NCI-H1694 treated with DMSO at 0.1 percent for 48 hours (cell line): ENCODE measurements around the gene DCK.
"Not testable (repeated sequence)": the region's sequence is repeated elsewhere in the genome, so short reads cannot be mapped to it uniquely, and the experiment has no call there.

Experiments used
- DNase-seq: peaks from one replicate; lab custom pipeline; 2025; lab: John Stamatoyannopoulos, UW

The DCK gene

GRCh38 chr4:71001363-71001762 is 7.9 kb downstream of the DCK start:
- not testable (repeated sequence) for DNase-seq

DNA sequence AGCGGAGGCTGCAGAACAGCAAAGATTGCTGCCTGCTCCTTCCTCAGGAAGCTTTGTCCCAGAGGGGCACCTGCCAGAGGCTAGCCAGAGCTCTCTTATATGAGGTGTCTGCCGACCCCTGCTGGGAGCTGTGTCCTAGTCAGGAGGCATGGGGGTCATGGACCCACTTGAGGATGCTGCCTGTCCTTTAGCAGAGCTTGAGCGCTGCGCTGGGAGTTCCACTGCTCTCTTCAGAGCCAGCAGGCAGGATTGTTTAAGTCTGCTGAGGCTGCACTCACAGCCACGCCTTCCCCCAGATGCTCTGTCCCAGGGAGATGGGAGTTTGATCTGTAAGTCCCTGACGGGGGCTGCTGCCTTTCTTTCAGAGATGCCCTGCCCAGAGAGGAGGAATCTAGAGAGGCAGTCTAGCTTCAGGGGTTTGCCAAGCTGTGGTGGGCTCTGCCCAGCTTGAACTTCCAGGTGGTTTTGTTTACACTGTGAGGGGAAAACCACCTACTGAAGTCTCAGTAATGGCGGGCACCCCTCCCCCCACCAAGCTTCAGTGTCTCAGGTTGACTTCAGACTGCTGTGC is 10.9 kb downstream of the DCK start:
- no peak for DNase-seq

DNA sequence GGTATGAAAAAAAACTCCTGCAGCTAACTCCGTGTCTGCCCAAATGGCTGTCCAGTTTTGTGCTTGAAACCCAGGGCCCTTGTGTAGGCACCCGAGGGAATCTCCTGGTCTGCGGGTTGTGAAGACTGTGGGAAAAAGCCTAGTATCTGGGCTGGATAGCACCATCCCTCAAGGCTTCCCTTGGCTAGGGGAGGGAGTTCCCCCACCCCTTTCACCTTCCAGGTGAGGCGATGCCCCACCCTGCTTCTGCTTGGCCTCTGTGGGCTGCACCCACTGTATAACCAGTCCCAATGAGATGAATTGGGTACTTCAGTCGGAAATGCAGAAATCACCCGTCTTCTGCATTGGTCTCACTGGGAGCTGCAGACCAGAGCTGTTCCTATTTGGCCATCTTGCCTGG is 11.6 kb downstream of the DCK start:
- DNase-seq: not testable (repeated sequence)

DNA sequence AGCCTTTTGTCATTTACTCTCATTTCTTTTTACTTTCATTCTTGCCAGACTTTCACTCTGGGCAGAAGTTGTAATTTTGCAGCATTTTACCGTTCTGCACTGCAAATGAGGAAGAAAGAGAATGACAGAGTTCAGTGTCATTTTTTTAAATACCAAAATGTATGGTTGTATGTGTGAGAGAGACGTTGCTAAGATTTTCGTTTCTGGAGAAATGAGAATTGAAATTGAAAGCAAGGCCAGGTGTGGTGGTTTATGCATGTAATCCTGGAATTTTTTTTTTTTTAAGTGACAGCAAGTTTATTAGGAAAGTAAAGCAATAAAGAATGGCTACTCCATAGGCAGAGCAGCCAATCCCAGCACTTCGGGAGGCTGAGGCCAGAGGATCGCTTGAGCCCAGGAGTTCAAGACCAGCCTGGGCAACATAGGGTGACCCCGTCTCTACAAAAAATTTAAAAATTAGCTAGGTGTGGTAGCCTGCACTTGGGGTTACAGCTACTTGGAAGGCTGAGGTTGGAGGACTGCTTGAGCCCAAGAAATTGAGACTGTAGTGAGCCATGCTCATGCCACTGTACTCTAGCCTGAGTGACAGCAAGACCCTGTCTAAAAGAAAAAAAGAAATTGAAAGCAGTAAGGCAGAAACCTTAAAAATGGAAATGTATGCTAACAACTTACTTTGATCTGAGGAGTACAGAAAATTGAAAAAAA is 12.9 kb downstream of the DCK start:
- no peak for DNase-seq

DNA sequence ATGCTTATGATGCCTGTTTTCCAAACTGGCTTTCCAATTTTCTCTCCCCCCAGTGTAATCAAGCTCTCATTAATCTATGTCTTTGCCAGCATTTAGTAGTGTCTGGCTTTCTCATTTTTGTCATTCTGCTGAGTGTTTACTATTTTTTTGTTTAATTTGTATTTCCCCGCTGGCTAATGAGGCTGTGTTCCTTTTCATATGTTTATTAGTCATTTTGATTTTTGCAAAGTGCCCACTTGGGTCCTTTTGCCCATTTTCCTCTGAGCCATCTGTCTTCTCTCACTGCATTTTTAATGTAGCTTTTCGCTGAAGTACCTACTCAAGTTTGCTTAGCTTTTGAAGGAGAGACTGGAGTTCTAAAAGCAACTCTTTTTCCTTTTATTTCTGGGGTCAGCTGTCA is 14.7 kb downstream of the DCK start:
- no peak for DNase-seq

- no peak for DNase-seq
These were observed 15.6 kb downstream of the DCK start for GRCh38 chr4:71009086-71009485.

- no peak for DNase-seq
These were observed 16.6 kb downstream of the DCK start for GRCh38 chr4:71009890-71010588.

- no peak for DNase-seq
These were observed 18.0 kb downstream of the DCK start for GRCh38 chr4:71011451-71011850.

GRCh38 chr4:71017391-71017790 is 23.9 kb downstream of the DCK start:
- not testable (repeated sequence) for DNase-seq

DNA sequence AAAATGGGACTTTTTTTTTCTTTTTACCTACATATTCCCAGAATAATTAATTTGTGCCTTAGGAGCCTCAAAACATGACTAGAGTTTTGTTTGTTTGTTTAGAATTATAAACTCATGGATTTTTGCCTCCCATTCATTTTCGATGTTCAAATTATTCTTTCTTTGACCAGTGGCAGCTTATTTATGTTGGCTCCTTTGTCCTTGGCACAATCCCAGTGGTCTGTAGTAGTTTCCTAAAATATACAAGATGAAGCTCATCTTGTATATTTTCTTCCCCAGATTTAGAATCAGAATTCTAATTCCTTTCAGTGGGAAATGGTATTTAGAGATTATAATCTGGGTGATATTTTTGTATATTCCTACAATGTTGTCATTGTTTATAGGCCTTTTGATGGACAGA is 27.2 kb downstream of the DCK start:
- no peak for DNase-seq

GRCh38 chr4:71025654-71026053 is 32.2 kb downstream of the DCK start:
- no peak for DNase-seq

DNA sequence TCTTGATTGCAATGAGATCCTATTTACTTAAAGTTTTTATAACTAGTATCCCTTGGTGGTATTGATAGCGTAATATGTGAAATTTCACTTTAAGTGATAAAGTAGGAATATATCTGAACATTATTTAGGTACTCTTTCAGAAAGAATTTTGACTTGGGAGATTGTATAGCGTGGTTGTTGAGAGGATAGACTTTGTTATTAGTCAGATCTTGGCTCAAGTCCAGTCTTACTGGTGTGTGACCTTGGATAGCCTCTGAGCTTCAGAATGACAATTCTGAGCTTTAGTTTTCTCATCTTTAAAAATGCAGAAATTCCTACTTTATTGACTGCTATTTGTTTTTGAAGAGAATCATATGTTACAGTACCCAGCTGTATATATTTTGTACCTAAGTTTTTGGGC is 32.6 kb downstream of the DCK start:
- peak; percentile 5 for DNase-seq

- DNase-seq: no peak
These were observed 34.2 kb downstream of the DCK start for GRCh38 chr4:71027611-71028010.

DNA sequence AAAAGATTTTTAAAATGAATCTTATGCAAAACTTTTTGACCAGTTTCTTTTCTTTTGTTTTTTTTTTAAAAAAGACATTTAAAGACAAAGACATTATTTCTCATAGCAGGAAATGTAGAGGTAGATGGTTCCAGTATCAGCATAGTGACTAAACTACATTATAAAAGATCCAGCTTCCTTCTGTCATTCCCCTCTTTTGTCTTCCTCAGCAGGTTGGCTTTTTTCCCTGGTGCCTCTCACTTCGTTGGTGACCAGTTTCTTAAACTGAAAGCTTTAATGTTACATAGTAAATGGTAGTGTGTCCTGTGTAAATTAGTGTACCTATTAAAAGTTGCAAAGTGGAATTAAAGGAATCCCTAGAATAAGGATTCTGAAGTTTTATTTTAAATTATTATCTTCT is 36.1 kb downstream of the DCK start:
- no peak for DNase-seq

GRCh38 chr4:71032106-71032505 is 38.7 kb downstream of the DCK start:
- DNase-seq: not testable (repeated sequence)

DNA sequence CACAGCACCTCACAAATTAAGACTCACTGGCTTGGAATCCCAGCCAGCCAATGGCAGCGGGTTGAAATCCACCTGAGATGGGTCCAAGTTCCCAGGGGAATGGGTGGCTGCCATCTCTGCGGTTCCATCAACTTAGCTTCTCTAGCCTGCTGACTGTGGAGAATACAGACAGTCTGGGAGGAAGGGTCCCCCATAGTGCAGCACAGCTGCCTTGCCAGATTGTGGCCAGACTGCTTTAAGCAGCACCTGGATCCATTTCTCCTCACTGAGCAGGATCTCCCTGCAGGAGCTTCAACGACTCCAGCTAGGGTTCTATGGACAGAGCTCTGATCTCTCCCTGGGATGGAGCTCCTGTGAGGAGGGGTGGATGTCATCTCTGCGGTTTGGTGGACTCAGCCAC is 51.8 kb downstream of the DCK start:
- no peak for DNase-seq

DNA sequence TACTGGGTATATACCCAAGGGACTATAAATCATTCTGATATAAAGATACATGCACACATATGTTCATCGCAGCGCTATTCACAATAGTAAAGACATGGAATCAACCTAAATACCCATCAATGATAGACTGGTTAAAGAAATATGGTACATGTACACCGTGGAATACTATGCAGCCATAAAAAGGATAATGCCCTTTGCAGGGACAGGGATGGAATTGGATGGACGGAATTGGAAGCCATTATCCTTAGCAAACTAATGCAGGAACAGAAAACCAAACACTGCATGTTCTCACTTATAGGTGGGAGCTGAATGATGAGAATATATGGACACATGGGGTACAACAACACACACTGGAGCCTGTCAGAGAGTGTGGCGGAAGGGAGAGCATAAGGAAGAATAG is 55.9 kb downstream of the DCK start:
- no peak for DNase-seq

DNA sequence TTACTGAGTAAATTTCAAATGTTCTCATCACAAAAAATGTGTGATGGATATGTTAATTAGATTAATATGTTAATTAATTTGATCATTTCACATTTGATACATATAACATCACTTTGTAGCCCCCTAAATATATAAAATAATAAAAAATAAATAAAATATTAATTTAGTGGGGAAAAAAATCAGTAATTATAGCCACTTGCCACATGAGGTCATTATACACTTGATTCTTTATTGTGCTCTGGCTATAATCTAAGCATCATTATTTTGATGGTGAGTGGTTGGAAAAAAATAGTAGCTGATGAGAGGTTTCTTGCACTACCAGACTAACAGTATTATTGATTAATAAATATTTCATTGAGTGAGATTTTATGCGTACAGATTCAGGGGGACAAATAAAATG is 57.4 kb downstream of the DCK start:
- DNase-seq: peak; percentile 8

- DNase-seq: no peak
These were observed 58.6 kb downstream of the DCK start for GRCh38 chr4:71052034-71052433.

GRCh38 chr4:71052716-71053115 is 59.3 kb downstream of the DCK start:
- no peak for DNase-seq

DNA sequence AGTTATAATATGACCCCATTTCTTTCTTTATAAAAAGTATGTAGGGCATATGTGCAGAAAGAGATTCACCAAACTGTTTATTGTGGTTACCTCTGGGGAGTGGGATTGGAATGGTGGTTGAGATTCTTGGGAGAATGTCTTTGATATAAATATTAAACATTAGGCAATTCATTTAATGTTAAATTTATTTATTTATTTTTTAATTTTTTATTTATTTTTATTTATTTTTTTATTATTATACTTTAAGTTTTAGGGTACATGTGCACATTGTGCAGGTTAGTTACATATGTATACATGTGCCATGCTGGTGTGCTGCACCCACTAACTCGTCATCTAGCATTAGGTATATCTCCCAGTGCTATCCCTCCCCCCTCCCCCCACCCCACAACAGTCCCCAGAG is 60.2 kb downstream of the DCK start:
- not testable (repeated sequence) for DNase-seq

DNA sequence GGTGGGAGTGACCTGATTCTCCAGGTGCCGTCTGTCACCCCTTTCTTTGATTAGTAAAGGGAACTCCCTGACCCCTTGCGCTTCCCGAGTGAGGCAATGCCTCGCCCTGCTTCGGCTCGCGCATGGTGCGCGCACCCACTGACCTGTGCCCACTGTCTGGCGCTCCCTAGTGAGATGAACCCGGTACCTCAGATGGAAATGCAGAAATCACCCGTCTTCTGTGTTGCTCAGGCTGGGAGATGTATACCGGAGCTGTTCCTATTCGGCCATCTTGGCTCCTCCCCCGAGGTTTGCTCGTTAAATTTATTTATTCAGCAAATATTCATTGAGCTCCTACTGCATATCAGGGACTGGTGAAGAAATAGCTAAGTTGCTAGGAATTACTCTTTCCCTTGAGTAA is 66.1 kb downstream of the DCK start:
- DNase-seq: not testable (repeated sequence)

DNA sequence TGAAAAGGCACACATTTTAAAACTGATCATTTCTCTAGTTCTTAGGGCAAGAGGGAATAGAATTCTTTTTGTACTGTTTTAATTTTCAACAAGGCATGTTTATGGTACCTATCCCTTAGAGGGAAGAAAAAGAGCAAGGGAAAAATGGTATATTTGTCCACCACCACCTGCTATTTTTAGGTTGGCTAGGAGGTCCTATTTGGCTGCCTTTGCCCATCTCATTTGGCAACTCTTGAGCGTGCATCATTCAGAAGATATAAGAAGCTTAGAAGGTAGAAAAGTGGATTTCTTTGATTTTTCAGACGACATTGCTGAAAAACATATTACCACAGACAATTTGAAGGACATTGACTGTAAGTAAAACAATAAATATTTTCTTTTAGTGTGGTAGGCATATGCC is 69.0 kb downstream of the DCK start:
- no peak for DNase-seq

DNA sequence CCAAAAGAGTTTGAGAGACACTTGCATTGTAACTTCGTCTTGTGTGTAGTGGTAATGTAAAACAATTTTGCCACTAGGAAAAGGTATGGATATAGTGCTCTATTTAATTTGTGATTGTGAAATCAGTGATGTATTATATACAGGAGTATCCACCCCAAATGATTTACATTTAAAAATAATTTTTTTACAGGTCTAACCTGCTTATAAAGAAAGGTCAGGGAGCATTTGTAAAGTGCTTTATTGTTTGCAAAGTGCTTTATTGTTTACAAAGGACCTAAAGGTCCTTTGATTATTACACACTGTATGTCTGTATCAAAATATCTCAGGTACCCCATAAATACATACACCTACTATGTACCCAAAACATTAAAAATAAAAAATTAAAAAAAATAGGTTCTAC is 70.3 kb downstream of the DCK start:
- DNase-seq: no peak
